ENCODE results near the gene TAGAP. TPM values are rescaled to one million over a fixed set of nuclear protein-coding genes. Genes with fewer than 3 reads are reported as not detected.

TAGAP gene
- total RNA-seq, 4 donors from 2014 or later: 2.7 to 9.8 (median 4.6) TPM

GRCh38 chr6:159061146-159061545 lies 16.4 kb upstream of the TAGAP start:
- 81 to 85% methylated on average over 7 of the region's 7 CpGs for WGBS, 2 donors
- Histone ChIP-seq H3K36me3 (no peaks in the 10 kb centered on the region), H3K27ac (no peak overlapping the region), H3K4me3 (no peak overlapping the region), H3K9me3 (no peaks in the 10 kb centered on the region), H3K4me1 (peaks cover 0 to 17% (median 0%) of the 10 kb centered on the region in 4 donors), H3K27me3 (no peaks in the 10 kb centered on the region)
- TF ChIP-seq POLR2A (IDR thresholded peaks at IDR 0.05): no peak
- TF ChIP-seq EP300 (IDR thresholded peaks at IDR 0.05): no peak
- TF ChIP-seq CTCF (IDR thresholded peaks at IDR 0.05): no peak
- DNase-seq (ENCODE audit: low spot score in 2 of 2): no peak

DNA sequence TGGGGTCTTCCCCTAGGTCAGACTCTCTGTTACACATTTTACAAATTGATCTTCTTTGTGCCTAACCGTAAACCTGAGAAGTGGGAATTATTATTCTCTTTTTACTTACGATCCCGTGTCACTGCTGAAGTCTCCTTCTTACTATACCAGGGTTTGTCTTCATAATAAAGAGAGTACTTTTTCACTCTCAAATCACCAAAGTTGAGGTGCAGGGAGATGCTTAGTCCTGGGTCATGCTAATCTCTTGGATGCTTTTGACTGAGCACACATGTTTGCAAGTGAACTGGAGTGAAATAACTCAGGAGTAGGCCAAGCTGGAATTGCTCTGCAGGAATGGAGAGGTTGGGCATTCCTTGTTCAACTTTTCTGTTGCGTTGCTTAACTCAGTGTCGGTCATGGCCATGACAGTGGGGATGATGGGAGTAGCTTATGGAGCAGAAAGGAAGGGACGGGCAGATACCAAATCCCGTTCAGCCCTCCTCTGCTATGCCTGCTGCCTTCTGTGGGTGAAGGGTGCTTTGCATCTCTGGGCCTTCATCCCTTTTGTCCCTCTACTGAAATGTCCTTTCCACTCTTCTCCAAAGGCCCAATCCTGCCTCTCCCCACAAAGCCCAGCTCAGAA lies 15.2 kb upstream of the TAGAP start:
- no peaks in the 10 kb centered on the region for H3K36me3 ChIP-seq
- peaks cover 0 to 23% (median 0%) of the 10 kb centered on the region in 4 donors for H3K4me1 ChIP-seq
- WGBS, 2 donors: 91 to 98% methylated on average over 7 of the region's 7 CpGs
- H3K4me3 ChIP-seq: no peak overlapping the region
- H3K27me3 ChIP-seq: no peaks in the 10 kb centered on the region
- no peaks in the 10 kb centered on the region for H3K9me3 ChIP-seq
- H3K27ac ChIP-seq: no peak overlapping the region
- TF ChIP-seq POLR2A (IDR thresholded peaks at IDR 0.05) (no peak), CTCF (IDR thresholded peaks at IDR 0.05) (no peak), EP300 (IDR thresholded peaks at IDR 0.05) (no peak)
- no peak for DNase-seq (ENCODE audit: low spot score in 2 of 2)

GRCh38 chr6:159059141-159059540 lies 14.3 kb upstream of the TAGAP start:
- Histone ChIP-seq H3K4me1 (peaks cover 0 to 23% (median 0%) of the 10 kb centered on the region in 4 donors), H3K36me3 (no peaks in the 10 kb centered on the region), H3K27me3 (no peaks in the 10 kb centered on the region), H3K27ac (no peak overlapping the region), H3K4me3 (no peak overlapping the region), H3K9me3 (no peaks in the 10 kb centered on the region)
- 83 to 95% methylated on average over 3 of the region's 3 CpGs for WGBS, 2 donors
- TF ChIP-seq EP300 (IDR thresholded peaks at IDR 0.05): no peak
- no peak for TF ChIP-seq POLR2A (IDR thresholded peaks at IDR 0.05)
- no peak for DNase-seq (ENCODE audit: low spot score in 2 of 2)

GRCh38 chr6:159056899-159057298 lies 12.1 kb upstream of the TAGAP start:
- Histone ChIP-seq H3K27me3 (peaks cover 0 to 7% of the 10 kb centered on the region in 2 donors), H3K4me3 (no peak overlapping the region), H3K4me1 (peaks cover 0 to 10% (median 0%) of the 10 kb centered on the region in 4 donors), H3K27ac (no peak overlapping the region), H3K9me3 (no peaks in the 10 kb centered on the region), H3K36me3 (no peaks in the 10 kb centered on the region)
- WGBS, 2 donors: 77 to 86% methylated on average over 6 of the region's 6 CpGs
- no peak for TF ChIP-seq EP300 (IDR thresholded peaks at IDR 0.05)
- no peak for TF ChIP-seq CTCF (IDR thresholded peaks at IDR 0.05)
- no peak for TF ChIP-seq POLR2A (IDR thresholded peaks at IDR 0.05)
- no peak for DNase-seq (ENCODE audit: low spot score in 2 of 2)

DNA sequence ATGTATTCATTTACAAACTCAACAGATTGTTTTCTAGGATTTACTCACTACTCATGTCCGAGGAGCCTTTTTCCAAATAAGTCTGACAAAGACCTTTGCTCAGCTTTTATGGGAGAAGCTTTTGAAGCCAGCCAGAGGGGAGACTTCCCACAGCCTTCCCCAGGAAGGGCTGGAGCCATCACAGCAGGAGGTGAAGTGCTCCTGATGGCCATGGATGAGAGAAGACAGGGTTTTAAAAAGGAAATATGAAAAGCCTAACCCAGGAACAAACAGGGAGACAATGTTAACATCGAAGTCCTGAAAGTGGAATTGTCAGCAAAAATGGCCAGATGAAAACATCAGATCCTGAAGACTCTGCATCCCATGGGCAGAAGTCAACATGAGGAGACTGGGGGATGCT lies 11.6 kb upstream of the TAGAP start:
- Histone ChIP-seq H3K27me3 (peaks cover 0 to 7% of the 10 kb centered on the region in 2 donors), H3K4me3 (no peak overlapping the region), H3K27ac (no peak overlapping the region), H3K4me1 (peaks cover 0 to 6% (median 0%) of the 10 kb centered on the region in 4 donors), H3K9me3 (no peaks in the 10 kb centered on the region), H3K36me3 (no peaks in the 10 kb centered on the region)
- DNase-seq (ENCODE audit: low spot score in 2 of 2): no peak
- TF ChIP-seq CTCF (IDR thresholded peaks at IDR 0.05) (no peak), POLR2A (IDR thresholded peaks at IDR 0.05) (no peak), EP300 (IDR thresholded peaks at IDR 0.05) (no peak)
- WGBS, 2 donors: 15 to 18% methylated on average over 2 of the region's 2 CpGs
